K562 (cell line): Measurements from ENCODE around the gene TRIM71.
"Not testable (repeated sequence)": the region's sequence is repeated elsewhere in the genome, so short reads cannot be mapped to it uniquely, and the experiment has no call there.

Source experiments
- BRF1 ChIP-seq: IDR thresholded peaks from 3 replicates; pipeline ENCODE4 v1.6.1; 2011; ENCODE audit warnings: borderline replicate concordance, mild to moderate bottlenecking; ENCODE audit not compliant: insufficient read length; ENCODE audit errors: extremely low read depth
- CBX1 ChIP-seq: sonication (generic); IDR thresholded peaks from 2 replicates; pipeline ENCODE4 v1.6.1; 2016; ENCODE audit warnings: antibody characterized with exemption, low read depth, mild to moderate bottlenecking
- CTCF ChIP-seq, 3 experiments: IDR thresholded peaks in 2 of 3; conservative IDR thresholded peaks in 1 of 3; 2 replicates each; pipeline ENCODE4 v1.5.1; 2011 to 2012; ENCODE audit warnings: low read length in 3 of 3, mild to moderate bottlenecking in 3 of 3, control low read depth in 2 of 3, improper control_type of control experiment in 1 of 3, inconsistent platforms in 1 of 3, low read depth in 1 of 3, mixed read lengths in 1 of 3, moderate library complexity in 1 of 3; ENCODE audit not compliant: insufficient read depth in 2 of 3
- HINFP ChIP-seq: fragments of 450-650 bp; conservative IDR thresholded peaks from 2 replicates; pipeline ENCODE4 v1.6.1; 2016; ENCODE audit warnings: missing genetic modification characterization, low read depth, mild to moderate bottlenecking, control low read depth, missing compliant biosample characterization
- MAZ ChIP-seq, 2 experiments: fragments of 450-650 bp in 1 of 2; sonication (generic) in 1 of 2; formaldehyde crosslinking; IDR thresholded peaks in 1 of 2; conservative IDR thresholded peaks in 1 of 2; 2 replicates each; pipeline versions ENCODE4 v1.4.0 to v1.5.0; 2020; ENCODE audit warnings: mild to moderate bottlenecking in 1 of 2, missing genetic modification reagents in 1 of 2
- NFIC ChIP-seq: fragments of 450-650 bp; IDR thresholded peaks from 2 replicates; pipeline ENCODE4 v1.6.1; 2017; ENCODE audit warnings: mild to moderate bottlenecking, inconsistent platforms
- POLR2A ChIP-seq: fragments of 450-650 bp; conservative IDR thresholded peaks from 2 replicates; pipeline ENCODE4 v1.6.1; 2016
- YY1 ChIP-seq, 3 experiments: IDR thresholded peaks; 2 replicates each; pipeline ENCODE4 v1.6.1; 2011; ENCODE audit warnings: low read length in 2 of 3, mild to moderate bottlenecking in 2 of 3, moderate library complexity in 2 of 3, borderline replicate concordance in 1 of 3, control low read depth in 1 of 3, low read depth in 1 of 3; ENCODE audit not compliant: insufficient read depth in 3 of 3, insufficient replicate concordance in 2 of 3, control insufficient read depth in 1 of 3, insufficient read length in 1 of 3; ENCODE audit errors: extremely low read depth in 1 of 3
- TF ChIP-seq, protein P1 (sequence below): fragments of 250-450 bp; sonication (Bioruptor Pico); IDR thresholded peaks from 2 replicates; pipeline ENCODE4 v1.4.0; 2020

DNA sequence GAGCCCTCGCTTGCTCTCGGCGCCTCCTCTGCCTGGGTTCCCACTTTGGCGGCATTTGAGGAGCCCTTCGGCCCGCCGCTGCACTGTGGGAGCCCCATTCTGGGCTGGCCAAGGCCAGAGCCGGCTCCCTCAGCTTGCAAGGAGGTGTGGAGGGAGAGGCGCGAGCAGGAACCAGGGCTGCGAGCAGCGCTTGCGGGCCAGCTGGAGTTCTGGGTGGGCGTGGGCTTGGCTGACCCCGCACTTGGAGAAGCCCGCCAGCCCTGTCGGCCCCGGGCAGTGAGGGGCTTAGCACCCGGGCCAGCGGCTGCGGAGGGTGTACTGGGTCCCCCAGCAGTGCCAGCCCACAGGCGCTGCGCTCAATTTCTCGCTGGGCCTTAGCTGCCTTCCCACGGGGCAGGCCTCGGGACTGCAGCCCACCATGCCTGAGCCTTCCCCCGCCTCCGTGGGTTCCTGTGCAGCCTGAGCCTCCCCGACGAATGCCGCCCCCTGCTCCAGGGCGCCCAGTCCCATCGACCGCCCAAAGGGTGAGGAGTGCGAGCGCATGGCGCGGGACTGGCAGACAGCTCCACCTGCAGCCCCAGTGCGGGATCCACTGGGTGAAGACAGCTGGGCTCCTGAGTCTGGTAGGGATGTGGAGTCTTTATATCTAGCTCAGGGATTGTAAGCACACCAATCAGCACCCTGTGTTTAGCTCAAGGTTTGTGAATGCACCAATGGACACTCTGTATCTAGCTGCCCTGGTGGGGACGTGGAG, 121.9 kb downstream of the TRIM71 start:
- TF ChIP-seq, protein P1, sequence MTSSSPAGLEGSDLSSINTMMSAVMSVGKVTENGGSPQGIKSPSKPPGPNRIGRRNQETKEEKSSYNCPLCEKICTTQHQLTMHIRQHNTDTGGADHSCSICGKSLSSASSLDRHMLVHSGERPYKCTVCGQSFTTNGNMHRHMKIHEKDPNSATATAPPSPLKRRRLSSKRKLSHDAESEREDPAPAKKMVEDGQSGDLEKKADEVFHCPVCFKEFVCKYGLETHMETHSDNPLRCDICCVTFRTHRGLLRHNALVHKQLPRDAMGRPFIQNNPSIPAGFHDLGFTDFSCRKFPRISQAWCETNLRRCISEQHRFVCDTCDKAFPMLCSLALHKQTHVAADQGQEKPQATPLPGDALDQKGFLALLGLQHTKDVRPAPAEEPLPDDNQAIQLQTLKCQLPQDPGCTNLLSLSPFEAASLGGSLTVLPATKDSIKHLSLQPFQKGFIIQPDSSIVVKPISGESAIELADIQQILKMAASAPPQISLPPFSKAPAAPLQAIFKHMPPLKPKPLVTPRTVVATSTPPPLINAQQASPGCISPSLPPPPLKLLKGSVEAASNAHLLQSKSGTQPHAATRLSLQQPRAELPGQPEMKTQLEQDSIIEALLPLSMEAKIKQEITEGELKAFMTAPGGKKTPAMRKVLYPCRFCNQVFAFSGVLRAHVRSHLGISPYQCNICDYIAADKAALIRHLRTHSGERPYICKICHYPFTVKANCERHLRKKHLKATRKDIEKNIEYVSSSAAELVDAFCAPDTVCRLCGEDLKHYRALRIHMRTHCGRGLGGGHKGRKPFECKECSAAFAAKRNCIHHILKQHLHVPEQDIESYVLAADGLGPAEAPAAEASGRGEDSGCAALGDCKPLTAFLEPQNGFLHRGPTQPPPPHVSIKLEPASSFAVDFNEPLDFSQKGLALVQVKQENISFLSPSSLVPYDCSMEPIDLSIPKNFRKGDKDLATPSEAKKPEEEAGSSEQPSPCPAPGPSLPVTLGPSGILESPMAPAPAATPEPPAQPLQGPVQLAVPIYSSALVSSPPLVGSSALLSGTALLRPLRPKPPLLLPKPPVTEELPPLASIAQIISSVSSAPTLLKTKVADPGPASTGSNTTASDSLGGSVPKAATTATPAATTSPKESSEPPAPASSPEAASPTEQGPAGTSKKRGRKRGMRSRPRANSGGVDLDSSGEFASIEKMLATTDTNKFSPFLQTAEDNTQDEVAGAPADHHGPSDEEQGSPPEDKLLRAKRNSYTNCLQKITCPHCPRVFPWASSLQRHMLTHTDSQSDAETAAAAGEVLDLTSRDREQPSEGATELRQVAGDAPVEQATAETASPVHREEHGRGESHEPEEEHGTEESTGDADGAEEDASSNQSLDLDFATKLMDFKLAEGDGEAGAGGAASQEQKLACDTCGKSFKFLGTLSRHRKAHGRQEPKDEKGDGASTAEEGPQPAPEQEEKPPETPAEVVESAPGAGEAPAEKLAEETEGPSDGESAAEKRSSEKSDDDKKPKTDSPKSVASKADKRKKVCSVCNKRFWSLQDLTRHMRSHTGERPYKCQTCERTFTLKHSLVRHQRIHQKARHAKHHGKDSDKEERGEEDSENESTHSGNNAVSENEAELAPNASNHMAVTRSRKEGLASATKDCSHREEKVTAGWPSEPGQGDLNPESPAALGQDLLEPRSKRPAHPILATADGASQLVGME (CRISPR knock-in tag): not testable (repeated sequence)
- not testable (repeated sequence) for TF ChIP-seq CTCF (IDR thresholded peaks at IDR 0.05 in 2 of 3, conservative IDR thresholded peaks at IDR 0.05 in 1 of 3; ENCODE audit: insufficient read depth in 2 of 3, low read depth in 1 of 3, low read length in 3 of 3); POLR2A; CBX1; BRF1; HINFP (tag); NFIC; MAZ (CRISPR knock-in tag; conservative IDR thresholded peaks at IDR 0.05 in 1 of 2, IDR thresholded peaks at IDR 0.05 in 1 of 2); YY1 (IDR thresholded peaks at IDR 0.05; ENCODE audit: borderline replicate concordance in 1 of 3, control insufficient read depth in 1 of 3, extremely low read depth in 1 of 3, insufficient read depth in 3 of 3, insufficient read length in 1 of 3, insufficient replicate concordance in 2 of 3, low read depth in 1 of 3, low read length in 2 of 3)
